ENCODE results near the gene KDM2B.

Gene KDM2B

DNA sequence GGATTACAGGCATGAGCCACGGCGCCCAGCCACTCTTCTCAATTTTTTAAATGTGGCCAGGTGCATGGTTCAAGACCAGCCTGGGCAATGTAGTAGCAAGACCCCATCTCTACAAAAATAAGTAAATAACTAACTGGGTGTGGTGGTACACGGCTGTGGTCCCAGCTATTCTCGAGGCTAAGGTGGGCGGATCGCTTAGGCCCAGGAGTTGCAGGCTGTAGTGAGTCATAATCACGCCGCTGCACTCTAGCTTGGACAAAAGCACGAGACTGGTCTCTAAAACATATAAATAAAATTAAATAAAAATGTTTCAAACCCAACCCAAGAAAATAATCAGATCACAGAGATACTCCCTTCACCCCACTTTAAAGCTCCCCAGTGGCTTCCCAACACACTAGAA lies 8.9 kb downstream of the KDM2B start:
- no peak for DNase-seq (ENCODE audit: low read depth in 2 of 2)
- no peak for TF ChIP-seq CTCF (IDR thresholded peaks at IDR 0.05; ENCODE audit: low read depth, low read length)
- no peak overlapping the region for H3K4me3 ChIP-seq (replicated peaks in 1 of 2; ENCODE audit: low read depth in 2 of 2, low read length in 2 of 2)

DNA sequence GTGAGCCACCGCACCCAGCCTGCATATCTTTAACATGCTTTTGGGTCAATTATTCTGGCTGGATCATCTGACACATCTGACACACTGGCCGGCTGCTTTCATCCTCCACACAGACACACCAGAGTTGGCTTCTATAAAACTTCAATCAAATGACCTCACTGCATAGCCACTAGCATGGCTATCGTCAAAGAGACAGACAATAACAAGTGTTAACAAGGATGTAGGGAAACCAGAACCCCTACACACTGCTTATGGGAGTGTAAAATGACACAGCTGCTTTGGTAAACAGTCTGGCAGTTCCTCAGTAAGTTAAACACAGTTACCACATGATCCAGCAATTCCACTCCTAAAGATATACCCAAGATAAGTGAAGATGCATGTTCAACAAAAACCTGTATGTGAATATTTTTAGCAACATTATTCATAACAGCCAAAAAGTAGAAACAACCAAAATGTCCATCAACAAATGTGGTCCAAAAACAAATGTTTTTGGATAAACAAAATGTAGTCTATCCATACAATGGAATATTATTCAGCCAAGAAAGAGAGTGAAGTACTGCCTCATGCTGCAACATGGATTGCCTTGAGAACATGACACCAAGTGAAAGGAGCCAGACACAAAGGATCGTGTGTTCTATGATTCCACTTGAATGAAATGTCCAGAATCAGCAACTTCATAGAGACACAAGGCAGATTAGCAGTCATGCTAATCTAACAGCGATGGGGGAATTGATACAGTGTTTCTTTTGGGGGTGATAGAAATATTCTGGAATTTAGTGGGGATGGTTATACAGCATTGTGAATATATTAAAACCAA lies 10.1 kb downstream of the KDM2B start:
- no peak overlapping the region for H3K4me3 ChIP-seq (replicated peaks in 1 of 2; ENCODE audit: low read depth in 2 of 2, low read length in 2 of 2)
- DNase-seq (ENCODE audit: low read depth in 2 of 2) = peak in 1 of 2 donors; percentile 10
- no peak for TF ChIP-seq CTCF (IDR thresholded peaks at IDR 0.05; ENCODE audit: low read depth, low read length)

- TF ChIP-seq CTCF (IDR thresholded peaks at IDR 0.05; ENCODE audit: low read depth, low read length) = no peak
- DNase-seq (ENCODE audit: low read depth in 2 of 2) = peak; percentile 25 to 69
- H3K4me3 ChIP-seq (replicated peaks in 1 of 2; ENCODE audit: low read depth in 2 of 2, low read length in 2 of 2) = no peak overlapping the region
These were observed 11.7 kb downstream of the KDM2B start for GRCh38 chr12:121568971-121569751.

GRCh38 chr12:121568518-121568917 lies 12.3 kb downstream of the KDM2B start:
- no peak for DNase-seq (ENCODE audit: low read depth in 2 of 2)
- H3K4me3 ChIP-seq (replicated peaks in 1 of 2; ENCODE audit: low read depth in 2 of 2, low read length in 2 of 2) = no peak overlapping the region
- no peak for TF ChIP-seq CTCF (IDR thresholded peaks at IDR 0.05; ENCODE audit: low read depth, low read length)

DNA sequence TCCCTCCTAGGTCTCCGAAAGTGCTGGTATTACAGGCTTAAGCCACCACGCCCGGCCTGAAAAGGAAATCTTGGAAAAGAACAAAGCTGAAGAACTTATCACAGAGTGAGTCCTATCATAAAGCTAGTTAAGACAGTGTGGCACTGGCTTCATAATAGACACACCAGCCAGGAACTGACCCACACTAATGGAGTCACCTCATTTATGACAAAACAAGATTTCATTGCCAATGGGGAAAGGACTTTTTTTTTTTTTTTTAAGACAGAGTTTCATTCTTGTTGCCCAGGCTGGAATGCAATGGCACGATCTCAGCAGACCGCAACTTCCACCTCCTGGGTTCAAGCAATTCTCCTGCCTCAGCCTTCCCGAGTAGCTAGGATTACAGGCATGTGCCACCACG lies 15.7 kb downstream of the KDM2B start:
- H3K4me3 ChIP-seq (replicated peaks in 1 of 2; ENCODE audit: low read depth in 2 of 2, low read length in 2 of 2) = no peak overlapping the region
- no peak for TF ChIP-seq CTCF (IDR thresholded peaks at IDR 0.05; ENCODE audit: low read depth, low read length)
- no peak for DNase-seq (ENCODE audit: low read depth in 2 of 2)

DNA sequence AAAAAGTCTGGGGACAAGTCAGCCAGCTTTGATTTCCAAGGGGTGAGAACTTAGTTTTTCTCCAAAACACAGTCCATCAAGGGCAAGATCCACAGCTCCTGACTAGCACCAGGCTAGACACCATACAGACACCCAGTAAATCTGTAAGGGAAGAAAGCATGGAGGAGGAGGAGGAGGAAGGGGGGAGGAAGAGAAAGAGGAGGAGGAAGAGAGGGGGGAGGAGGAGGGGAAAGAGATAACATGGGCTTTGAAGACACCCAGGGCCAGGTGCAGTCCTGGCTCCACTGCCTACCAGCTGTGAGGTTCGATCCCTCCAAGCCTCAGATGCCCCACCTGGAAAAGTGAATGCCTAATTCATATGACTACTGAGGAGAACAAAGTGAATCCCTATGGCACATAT lies 18.3 kb downstream of the KDM2B start:
- no peak overlapping the region for H3K4me3 ChIP-seq (replicated peaks in 1 of 2; ENCODE audit: low read depth in 2 of 2, low read length in 2 of 2)
- no peak for DNase-seq (ENCODE audit: low read depth in 2 of 2)
- no peak for TF ChIP-seq CTCF (IDR thresholded peaks at IDR 0.05; ENCODE audit: low read depth, low read length)

Data from cardiac fibroblast (primary cell).